HL-60 (cell line): ENCODE results near the gene DUSP22.

Experiments used
- DNase-seq, 2 experiments: peaks; one replicate each; pipeline ENCODE4 v3.0.0-alpha.2; 2010 to 2020; ENCODE audit warnings: low read depth in 1 of 2, low spot score in 1 of 2
- H3K27ac ChIP-seq: fragments of 250-450 bp; sonication (Bioruptor Pico); replicated peaks from 2 replicates; pipeline ENCODE4 v1.5.1; 2020; ENCODE audit warnings: mild to moderate bottlenecking, moderate library complexity
- H3K27me3 ChIP-seq: fragments of 250-450 bp; sonication (Bioruptor Pico); 2 replicates; pipeline ENCODE4 v1.5.1; 2021; ENCODE audit warnings: mild to moderate bottlenecking, moderate library complexity; ENCODE audit not compliant: insufficient read depth, poor library complexity, severe bottlenecking
- H3K4me3 ChIP-seq: replicated peaks from 2 replicates; pipeline ENCODE4 v1.5.1; 2011; ENCODE audit warnings: mild to moderate bottlenecking, control low read depth, low read length; ENCODE audit not compliant: insufficient read depth
- GABPA ChIP-seq: IDR thresholded peaks from 2 replicates; pipeline ENCODE4 v1.6.1; 2012; ENCODE audit warnings: low read depth
- POLR2AphosphoS5 ChIP-seq: IDR thresholded peaks from 2 replicates; pipeline ENCODE4 v1.6.1; 2012; ENCODE audit warnings: low read depth
- SPI1 ChIP-seq: IDR thresholded peaks from 2 replicates; pipeline ENCODE4 v1.6.1; 2012; ENCODE audit warnings: low read depth, mild to moderate bottlenecking, borderline replicate concordance
- TF ChIP-seq, protein P1 (sequence below): IDR thresholded peaks from one replicate; pipeline ENCODE4 v1.5.1; 2011; ENCODE audit warnings: low read length, control low read depth, inconsistent platforms; ENCODE audit not compliant: insufficient read depth
- TF ChIP-seq, protein P2 (sequence below): IDR thresholded peaks from 2 replicates; pipeline ENCODE4 v1.6.1; 2012; ENCODE audit warnings: low read depth; ENCODE audit not compliant: insufficient replicate concordance

The DUSP22 gene

DNA sequence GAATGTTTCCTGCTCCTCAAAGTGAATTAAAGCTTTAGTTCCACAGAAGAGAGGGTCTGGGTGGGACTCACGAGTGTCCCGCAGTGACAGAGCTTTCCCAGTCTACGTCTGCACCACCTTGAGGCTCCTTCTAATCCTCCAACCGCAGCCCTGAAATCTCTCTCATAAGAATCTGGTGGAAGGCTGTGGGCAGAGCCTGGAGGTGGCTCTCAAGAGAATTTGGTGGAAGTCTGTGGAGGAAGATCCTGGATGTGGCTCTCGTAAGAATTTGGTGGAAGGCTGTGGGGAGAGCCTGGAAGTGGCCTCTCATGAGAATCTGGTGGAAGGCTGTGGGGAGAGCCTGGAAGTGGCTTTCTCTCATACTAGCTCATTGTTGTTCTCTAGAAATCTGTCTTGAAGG lies 13.8 kb upstream of the DUSP22 start:
- TF ChIP-seq SPI1: no peak
- no peak for TF ChIP-seq POLR2AphosphoS5
- no peak for TF ChIP-seq GABPA
- TF ChIP-seq, protein P1, sequence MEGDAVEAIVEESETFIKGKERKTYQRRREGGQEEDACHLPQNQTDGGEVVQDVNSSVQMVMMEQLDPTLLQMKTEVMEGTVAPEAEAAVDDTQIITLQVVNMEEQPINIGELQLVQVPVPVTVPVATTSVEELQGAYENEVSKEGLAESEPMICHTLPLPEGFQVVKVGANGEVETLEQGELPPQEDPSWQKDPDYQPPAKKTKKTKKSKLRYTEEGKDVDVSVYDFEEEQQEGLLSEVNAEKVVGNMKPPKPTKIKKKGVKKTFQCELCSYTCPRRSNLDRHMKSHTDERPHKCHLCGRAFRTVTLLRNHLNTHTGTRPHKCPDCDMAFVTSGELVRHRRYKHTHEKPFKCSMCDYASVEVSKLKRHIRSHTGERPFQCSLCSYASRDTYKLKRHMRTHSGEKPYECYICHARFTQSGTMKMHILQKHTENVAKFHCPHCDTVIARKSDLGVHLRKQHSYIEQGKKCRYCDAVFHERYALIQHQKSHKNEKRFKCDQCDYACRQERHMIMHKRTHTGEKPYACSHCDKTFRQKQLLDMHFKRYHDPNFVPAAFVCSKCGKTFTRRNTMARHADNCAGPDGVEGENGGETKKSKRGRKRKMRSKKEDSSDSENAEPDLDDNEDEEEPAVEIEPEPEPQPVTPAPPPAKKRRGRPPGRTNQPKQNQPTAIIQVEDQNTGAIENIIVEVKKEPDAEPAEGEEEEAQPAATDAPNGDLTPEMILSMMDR: no peak
- TF ChIP-seq, protein P2, sequence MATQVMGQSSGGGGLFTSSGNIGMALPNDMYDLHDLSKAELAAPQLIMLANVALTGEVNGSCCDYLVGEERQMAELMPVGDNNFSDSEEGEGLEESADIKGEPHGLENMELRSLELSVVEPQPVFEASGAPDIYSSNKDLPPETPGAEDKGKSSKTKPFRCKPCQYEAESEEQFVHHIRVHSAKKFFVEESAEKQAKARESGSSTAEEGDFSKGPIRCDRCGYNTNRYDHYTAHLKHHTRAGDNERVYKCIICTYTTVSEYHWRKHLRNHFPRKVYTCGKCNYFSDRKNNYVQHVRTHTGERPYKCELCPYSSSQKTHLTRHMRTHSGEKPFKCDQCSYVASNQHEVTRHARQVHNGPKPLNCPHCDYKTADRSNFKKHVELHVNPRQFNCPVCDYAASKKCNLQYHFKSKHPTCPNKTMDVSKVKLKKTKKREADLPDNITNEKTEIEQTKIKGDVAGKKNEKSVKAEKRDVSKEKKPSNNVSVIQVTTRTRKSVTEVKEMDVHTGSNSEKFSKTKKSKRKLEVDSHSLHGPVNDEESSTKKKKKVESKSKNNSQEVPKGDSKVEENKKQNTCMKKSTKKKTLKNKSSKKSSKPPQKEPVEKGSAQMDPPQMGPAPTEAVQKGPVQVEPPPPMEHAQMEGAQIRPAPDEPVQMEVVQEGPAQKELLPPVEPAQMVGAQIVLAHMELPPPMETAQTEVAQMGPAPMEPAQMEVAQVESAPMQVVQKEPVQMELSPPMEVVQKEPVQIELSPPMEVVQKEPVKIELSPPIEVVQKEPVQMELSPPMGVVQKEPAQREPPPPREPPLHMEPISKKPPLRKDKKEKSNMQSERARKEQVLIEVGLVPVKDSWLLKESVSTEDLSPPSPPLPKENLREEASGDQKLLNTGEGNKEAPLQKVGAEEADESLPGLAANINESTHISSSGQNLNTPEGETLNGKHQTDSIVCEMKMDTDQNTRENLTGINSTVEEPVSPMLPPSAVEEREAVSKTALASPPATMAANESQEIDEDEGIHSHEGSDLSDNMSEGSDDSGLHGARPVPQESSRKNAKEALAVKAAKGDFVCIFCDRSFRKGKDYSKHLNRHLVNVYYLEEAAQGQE: no peak
- H3K27ac ChIP-seq: no peak overlapping the region
- no peak overlapping the region for H3K4me3 ChIP-seq
- no peaks in the 10 kb centered on the region for H3K27me3 ChIP-seq
- no peak for DNase-seq

DNA sequence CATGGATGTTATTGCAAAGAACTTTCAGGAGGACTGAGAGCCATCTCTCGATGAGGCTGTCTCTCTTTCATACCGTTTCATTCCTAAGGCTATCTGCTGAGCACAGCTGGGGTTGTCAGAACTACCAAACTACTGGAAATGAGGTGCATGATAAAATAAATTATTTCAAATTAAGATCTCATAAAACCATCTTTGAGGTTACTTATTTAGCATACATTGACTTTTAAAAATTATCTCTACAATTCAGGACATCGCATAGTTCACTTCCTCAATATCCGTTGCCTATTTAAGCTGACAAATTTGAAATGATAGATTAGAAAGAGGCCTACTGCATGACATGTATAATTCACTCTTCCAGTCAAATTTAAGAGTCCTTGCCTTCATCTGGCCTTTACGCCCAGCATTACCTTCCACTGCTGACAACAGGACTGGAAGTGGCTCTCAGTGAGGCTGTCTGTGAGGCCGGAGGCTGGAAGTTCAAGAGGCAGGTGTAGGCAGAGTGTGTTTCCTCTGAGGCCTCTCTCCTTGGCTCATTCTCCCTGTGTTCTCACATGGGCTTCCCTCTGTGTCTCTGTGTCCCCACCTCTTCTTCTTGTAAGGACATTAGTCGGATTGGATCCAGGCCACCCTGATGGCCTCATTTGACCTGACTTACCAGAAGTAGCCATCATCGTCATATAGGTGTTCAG lies 12.8 kb upstream of the DUSP22 start:
- no peak for DNase-seq
- Histone ChIP-seq H3K27me3 (no peaks in the 10 kb centered on the region), H3K4me3 (no peak overlapping the region), H3K27ac (no peak overlapping the region)
- TF ChIP-seq POLR2AphosphoS5: no peak
- 0 out of 2 replicates have a peak, but pooled peaks have one; percentile 3 for TF ChIP-seq SPI1

DNA sequence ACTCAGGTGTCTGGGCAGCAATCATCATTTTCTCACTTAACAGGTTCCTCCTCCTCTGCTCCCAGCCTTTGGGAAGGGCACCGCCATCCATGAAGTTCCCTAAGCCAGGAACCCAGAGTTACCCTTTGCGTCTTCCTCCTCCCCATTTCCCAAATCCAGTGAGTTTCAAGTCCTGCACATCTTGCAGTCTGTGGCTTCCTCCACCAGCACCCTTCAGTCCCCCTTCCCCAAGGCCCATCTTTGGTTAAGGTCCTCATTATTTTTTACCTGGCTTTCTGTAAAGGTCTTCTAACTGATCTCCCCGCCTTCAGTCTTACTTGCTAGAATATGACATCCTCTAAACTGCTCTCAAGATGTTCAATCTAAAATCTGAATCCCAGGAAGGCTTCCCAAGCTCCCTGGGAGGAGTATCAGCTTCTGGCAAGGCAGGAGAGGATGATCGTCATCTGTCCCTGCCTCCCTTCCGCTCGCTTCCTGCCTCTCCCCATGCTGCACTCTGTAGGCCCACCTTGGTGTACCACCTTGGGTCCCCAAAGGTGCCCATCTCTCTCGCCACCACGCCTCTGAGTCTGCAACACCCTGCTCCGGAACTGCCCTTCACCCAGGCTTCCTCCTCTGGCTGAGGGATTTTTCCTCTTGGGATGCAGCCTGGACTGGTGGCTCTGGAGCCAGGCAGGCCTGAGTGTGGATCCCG lies 11.4 kb upstream of the DUSP22 start:
- DNase-seq: no peak
- Histone ChIP-seq H3K4me3 (no peak overlapping the region), H3K27ac (no peak overlapping the region), H3K27me3 (no peaks in the 10 kb centered on the region)
- TF ChIP-seq POLR2AphosphoS5 (no peak), GABPA (no peak), SPI1 (no peak)
- TF ChIP-seq, protein P2: no peak
- TF ChIP-seq, protein P1: no peak

DNA sequence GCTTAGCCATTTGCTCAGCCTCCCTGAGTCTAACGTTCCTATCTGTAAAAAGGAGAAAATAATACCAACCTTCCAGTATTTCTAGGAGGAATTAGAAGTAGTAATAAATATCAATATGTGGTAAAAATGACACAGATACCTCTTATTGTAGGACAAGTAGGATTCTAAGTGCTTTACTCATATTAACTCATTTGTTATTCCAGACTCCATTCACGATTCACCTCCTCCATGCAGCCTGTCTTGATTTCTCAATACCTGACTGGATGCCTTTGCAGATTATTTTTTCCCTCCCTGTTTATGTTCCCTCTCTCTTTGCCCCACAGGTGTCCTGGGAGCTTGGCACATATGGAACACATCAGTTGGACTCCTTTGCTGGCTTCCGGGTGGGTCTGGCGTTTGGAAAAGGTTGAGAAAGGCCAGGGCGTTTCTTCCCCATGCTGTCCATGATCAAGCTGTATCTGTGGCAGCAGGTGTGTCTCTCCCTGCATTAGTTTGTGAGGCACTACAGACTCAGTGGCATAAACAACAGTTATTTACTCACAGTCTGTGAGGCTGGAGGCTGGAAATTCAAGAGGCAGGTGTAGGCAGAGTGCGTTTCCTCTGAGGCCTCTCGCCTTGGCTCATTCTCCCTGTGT lies 10.7 kb upstream of the DUSP22 start:
- no peak for TF ChIP-seq GABPA
- no peak for TF ChIP-seq SPI1
- TF ChIP-seq, protein P1: no peak
- TF ChIP-seq, protein P2: no peak
- no peak for TF ChIP-seq POLR2AphosphoS5
- no peak overlapping the region for H3K4me3 ChIP-seq
- no peak for DNase-seq
- H3K27ac ChIP-seq: no peak overlapping the region
- no peaks in the 10 kb centered on the region for H3K27me3 ChIP-seq
